Stomach (tissue), 4 donors: ENCODE results near the gene UCN.

Experiments used
- POLR2A ChIP-seq, 4 donors: fragments of 450-650 bp; IDR thresholded peaks; one replicate each; pipeline ENCODE4 v1.6.1; 2016; ENCODE audit warnings: antibody characterized with exemption in 4 of 4, control low read depth in 2 of 4, mild to moderate bottlenecking in 1 of 4, moderate library complexity in 1 of 4
- POLR2AphosphoS5 ChIP-seq, 3 donors: sonication (generic); formaldehyde crosslinking; IDR thresholded peaks; one replicate each; pipeline ENCODE4 v1.6.1; 2016; ENCODE audit warnings: antibody characterized with exemption in 3 of 3

GRCh38 chr2:27336173-27336572 lies 27.9 kb upstream of the UCN start:
- TF ChIP-seq POLR2AphosphoS5 (IDR thresholded peaks at IDR 0.05) (no peak), POLR2A (IDR thresholded peaks at IDR 0.05) (no peak)
